ENCODE data around the gene SLC25A11.
A peak's percentile ranks its signal among the peaks of the same experiment; 100 is the strongest.

The SLC25A11 gene

GRCh38 chr17:4972322-4972721 is 32.5 kb upstream of the SLC25A11 start:
- POLR2A ChIA-PET, result interaction anchor here (2.1 kb wide), 1 partner anchor 32 kb away, joined by 7 read pairs; the partner anchor contains the start of genes RNF167 and SLC25A11
- CTCF ChIA-PET, result interaction anchor here (1.4 to 9.8 kb wide), 4 partner anchors 8 to 89 kb away, joined by 3 to 76 read pairs (median 30); partner anchors contain the start of gene CAMTA2
- TF ChIP-seq CTCF (IDR thresholded peaks at IDR 0.05; ENCODE audit: insufficient read depth, low read length, missing control alignments), result no peak
- no peak for DNase-seq (ENCODE audit: low read depth, low spot score)
- no peak overlapping the region for H3K4me3 ChIP-seq (ENCODE audit: low read depth, low read length)

- ChIA-PET CTCF (interaction anchor here (0.7 to 3.8 kb wide), 4 partner anchors 8 to 90 kb away, joined by 3 to 54 read pairs (median 5); partner anchors contain the start of gene CAMTA2), POLR2A (interaction anchor here (2.1 kb wide), 1 partner anchor 32 kb away, joined by 7 read pairs; the partner anchor contains the start of genes RNF167 and SLC25A11)
- H3K4me3 ChIP-seq (ENCODE audit: low read depth, low read length), result no peak overlapping the region
- TF ChIP-seq CTCF (IDR thresholded peaks at IDR 0.05; ENCODE audit: insufficient read depth, low read length, missing control alignments), result no peak
- no peak for DNase-seq (ENCODE audit: low read depth, low spot score)
Measured at GRCh38 chr17:4971826-4972225, 32.0 kb upstream of the SLC25A11 start.

- no peak overlapping the region for H3K4me3 ChIP-seq (ENCODE audit: low read depth, low read length)
- CTCF ChIA-PET, result interaction anchor here (0.7 to 3.8 kb wide), 6 partner anchors 10 to 49 kb away, joined by 3 to 54 read pairs (median 6); partner anchors contain the start of genes CAMTA2 and RNF167
- POLR2A ChIA-PET, result interaction anchor here (1.1 to 9.7 kb wide), 5 partner anchors 13 to 30 kb away, joined by 3 to 119 read pairs (median 61); partner anchors contain the start of genes CAMTA2, ENO3, PFN1 and RNF167
Measured at GRCh38 chr17:4970273-4970672, 30.4 kb upstream of the SLC25A11 start.

GRCh38 chr17:4969551-4970173 is 29.8 kb upstream of the SLC25A11 start:
- CTCF ChIA-PET, result interaction anchor here (0.7 to 3.8 kb wide), 5 partner anchors 10 to 49 kb away, joined by 3 to 54 read pairs (median 4); partner anchors contain the start of genes CAMTA2 and RNF167
- POLR2A ChIA-PET, result interaction anchor here (0.7 to 9.7 kb wide), 6 partner anchors 14 to 29 kb away, joined by 3 to 119 read pairs (median 34); partner anchors contain the start of genes CAMTA2, ENO3, PFN1 and RNF167

More at GRCh38 chr17:4970273-4970672, 30.4 kb upstream of the SLC25A11 start:
- no peak for DNase-seq (ENCODE audit: low read depth, low spot score)
- no peak for TF ChIP-seq CTCF (IDR thresholded peaks at IDR 0.05; ENCODE audit: insufficient read depth, low read length, missing control alignments)

GRCh38 chr17:4969047-4969550 is 29.3 kb upstream of the SLC25A11 start:
- peak; percentile 78 for DNase-seq (ENCODE audit: low read depth, low spot score)
- TF ChIP-seq CTCF (IDR thresholded peaks at IDR 0.05; ENCODE audit: insufficient read depth, low read length, missing control alignments), result no peak
- peak overlapping the region; percentile 81 for H3K4me3 ChIP-seq (ENCODE audit: low read depth, low read length)
- ChIA-PET POLR2A (interaction anchor here (0.7 to 9.7 kb wide), 5 partner anchors 16 to 29 kb away, joined by 3 to 119 read pairs (median 61); partner anchors contain the start of genes CAMTA2, ENO3, PFN1 and RNF167), CTCF (interaction anchor here (1.3 to 3.8 kb wide), 3 partner anchors 11 to 18 kb away, joined by 3 to 54 read pairs (median 17); partner anchors contain the start of gene CAMTA2)

More at GRCh38 chr17:4969551-4970173, 29.8 kb upstream of the SLC25A11 start:
- no peak for TF ChIP-seq CTCF (IDR thresholded peaks at IDR 0.05; ENCODE audit: insufficient read depth, low read length, missing control alignments)
- DNase-seq (ENCODE audit: low read depth, low spot score), result no peak
- H3K4me3 ChIP-seq (ENCODE audit: low read depth, low read length), result peak overlapping the region; percentile 81
